ENCODE data around the gene PRPF8.
A peak's percentile ranks its signal among the peaks of the same experiment; 100 is the strongest.
"Not testable (repeated sequence)": the region's sequence is repeated elsewhere in the genome, so short reads cannot be mapped to it uniquely, and the experiment has no call there.

PRPF8 gene

GRCh38 chr17:1690544-1691221 lies 6.0 kb upstream of the PRPF8 start:
- no peak for DNase-seq (ENCODE audit: low spot score)

- not testable (repeated sequence) for DNase-seq (ENCODE audit: low spot score)
These were observed 3.7 kb upstream of the PRPF8 start for GRCh38 chr17:1688405-1688804.

GRCh38 chr17:1686086-1686485 lies 1.4 kb upstream of the PRPF8 start:
- DNase-seq (ENCODE audit: low spot score), result no peak

- peak; percentile 12 for DNase-seq (ENCODE audit: low spot score)
These were observed 1.2 kb downstream of the PRPF8 start for GRCh38 chr17:1683459-1683858.

- no peak for DNase-seq (ENCODE audit: low spot score)
These were observed 8.3 kb downstream of the PRPF8 start for GRCh38 chr17:1676401-1676800.

GRCh38 chr17:1673041-1673785 lies 11.5 kb downstream of the PRPF8 start:
- DNase-seq (ENCODE audit: low spot score), result no peak

- DNase-seq (ENCODE audit: low spot score), result not testable (repeated sequence)
These were observed 20.7 kb downstream of the PRPF8 start for GRCh38 chr17:1663934-1664333.

GRCh38 chr17:1661045-1661444 lies 23.6 kb downstream of the PRPF8 start:
- no peak for DNase-seq (ENCODE audit: low spot score)

GRCh38 chr17:1658100-1658499 lies 26.6 kb downstream of the PRPF8 start:
- no peak for DNase-seq (ENCODE audit: low spot score)

- DNase-seq (ENCODE audit: low spot score), result no peak
These were observed 30.9 kb downstream of the PRPF8 start for GRCh38 chr17:1653735-1654134.

GRCh38 chr17:1652794-1653193 lies 31.9 kb downstream of the PRPF8 start:
- not testable (repeated sequence) for DNase-seq (ENCODE audit: low spot score)

- DNase-seq (ENCODE audit: low spot score), result no peak
These were observed 33.2 kb downstream of the PRPF8 start for GRCh38 chr17:1651559-1651844.

GRCh38 chr17:1650731-1651558 lies 33.7 kb downstream of the PRPF8 start:
- DNase-seq (ENCODE audit: low spot score), result no peak

- peak; percentile 50 for DNase-seq (ENCODE audit: low spot score)
These were observed 34.7 kb downstream of the PRPF8 start, which contains the start of gene RILP for GRCh38 chr17:1649844-1650501. TSS of gene RILP (minus strand) at chr17:1649866. CDS start at chr17:1649804, 62 bp downstream.

- DNase-seq (ENCODE audit: low spot score), result peak; percentile 97
These were observed 35.5 kb downstream of the PRPF8 start for GRCh38 chr17:1648963-1649843.

- peak; percentile 54 for DNase-seq (ENCODE audit: low spot score)
These were observed 36.3 kb downstream of the PRPF8 start for GRCh38 chr17:1648173-1648962.

- DNase-seq (ENCODE audit: low spot score), result no peak
These were observed 36.9 kb downstream of the PRPF8 start for GRCh38 chr17:1647802-1648171.

GRCh38 chr17:1646199-1646875 lies 38.3 kb downstream of the PRPF8 start:
- no peak for DNase-seq (ENCODE audit: low spot score)

- DNase-seq (ENCODE audit: low spot score), result peak; percentile 47
These were observed 39.2 kb downstream of the PRPF8 start, which contains the start of gene SCARF1 for GRCh38 chr17:1645207-1646171. TSS of gene SCARF1 (minus strand) at chr17:1645732. CDS start at chr17:1645697, 35 bp downstream.
